Measurements from ENCODE around the gene AMPD3. TPM values are rescaled to one million over a fixed set of nuclear protein-coding genes. Genes with fewer than 3 reads are reported as not detected.

AMPD3 gene
- total and polyA plus RNA-seq, 2 donors (not counting 3 experiments of a cell fraction or from before 2014, with no cell fraction given), result 1.4 to 2.5 TPM

DNA sequence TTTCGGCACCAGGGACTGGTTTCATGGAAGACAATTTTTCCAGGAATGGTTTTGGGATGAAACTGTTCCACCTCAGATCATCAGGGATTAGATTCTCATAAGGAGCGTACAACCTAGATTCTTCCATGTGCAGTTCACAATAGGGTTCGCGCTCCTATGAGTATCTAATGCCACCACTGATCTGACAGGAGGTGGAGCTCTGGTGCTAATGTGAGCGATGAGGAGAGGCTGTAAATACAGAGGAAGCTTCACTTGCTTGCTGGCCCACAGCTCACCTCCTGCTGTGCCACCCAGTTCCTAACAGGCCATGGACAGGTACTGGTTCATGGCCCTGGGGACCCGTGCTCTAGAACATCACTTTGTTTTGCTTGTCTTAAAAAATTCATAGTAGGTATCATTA lies 41.8 kb upstream of the AMPD3 start:
- Histone ChIP-seq H3K4me1 (ENCODE audit: control insufficient read depth, extremely low read depth, insufficient read depth, low read length) (peaks cover 13% of the 10 kb centered on the region), H3K4me2 (ENCODE audit: insufficient read depth, low read length) (no peak overlapping the region), H3K9ac (replicated peaks; ENCODE audit: extremely low read depth, insufficient read depth, low read length) (no peak overlapping the region), H3K27me3 (ENCODE audit: control insufficient read depth in 2 of 2, insufficient read depth in 2 of 2, low read length in 2 of 2) (peaks cover 2 to 5% of the 10 kb centered on the region in 2 experiments), H4K20me1 (replicated peaks; ENCODE audit: control insufficient read depth, extremely low read depth, insufficient read depth, low read length) (no peaks in the 10 kb centered on the region), H2AFZ (ENCODE audit: low read depth, low read length) (no peak overlapping the region), H3K36me3 (ENCODE audit: control insufficient read depth in 2 of 2, extremely low read depth in 1 of 2, insufficient read depth in 2 of 2, low read length in 2 of 2) (no peaks in the 10 kb centered on the region), H3K9me3 (replicated peaks; ENCODE audit: control insufficient read depth, insufficient read depth, low read length) (no peaks in the 10 kb centered on the region), H3K27ac (ENCODE audit: insufficient read depth, low read depth, low read length) (no peak overlapping the region), H3K79me2 (ENCODE audit: control insufficient read depth, insufficient read depth, low read length) (no peaks in the 10 kb centered on the region), H3K4me3 (replicated peaks in 1 of 3; ENCODE audit: insufficient read depth in 1 of 3, low read depth in 1 of 3, low read length in 3 of 3) (no peak overlapping the region), H3K9me1 (replicated peaks; ENCODE audit: control insufficient read depth, extremely low read depth, insufficient read depth, low read length) (no peaks in the 10 kb centered on the region)
- ChIA-PET CTCF (interaction anchor here (0.6 to 2.7 kb wide), 20 partner anchors 11 to 324 kb away, joined by 3 to 18 read pairs (median 6); partner anchors contain the start of genes AMPD3 and RNF141), POLR2A (no interaction called here)
- DNase-seq (ENCODE audit: low read depth, low spot score) (peak; percentile 20), FAIRE-seq (peak; percentile 82)
- intact Hi-C loops (cut with micrococcal nuclease) (loop anchor here (1.0 kb wide), 1 partner anchor 322 kb away; no protein-coding TSS in a partner anchor), dilution Hi-C loops (cut with MboI; ENCODE audit: extremely low pct_ligation_motif_present, low sequenced_read_pairs) (no loop called here)
- TF ChIP-seq MYC (IDR thresholded peaks at IDR 0.05; ENCODE audit: low read depth, low read length), result no peak
- TF ChIP-seq, protein P1, sequence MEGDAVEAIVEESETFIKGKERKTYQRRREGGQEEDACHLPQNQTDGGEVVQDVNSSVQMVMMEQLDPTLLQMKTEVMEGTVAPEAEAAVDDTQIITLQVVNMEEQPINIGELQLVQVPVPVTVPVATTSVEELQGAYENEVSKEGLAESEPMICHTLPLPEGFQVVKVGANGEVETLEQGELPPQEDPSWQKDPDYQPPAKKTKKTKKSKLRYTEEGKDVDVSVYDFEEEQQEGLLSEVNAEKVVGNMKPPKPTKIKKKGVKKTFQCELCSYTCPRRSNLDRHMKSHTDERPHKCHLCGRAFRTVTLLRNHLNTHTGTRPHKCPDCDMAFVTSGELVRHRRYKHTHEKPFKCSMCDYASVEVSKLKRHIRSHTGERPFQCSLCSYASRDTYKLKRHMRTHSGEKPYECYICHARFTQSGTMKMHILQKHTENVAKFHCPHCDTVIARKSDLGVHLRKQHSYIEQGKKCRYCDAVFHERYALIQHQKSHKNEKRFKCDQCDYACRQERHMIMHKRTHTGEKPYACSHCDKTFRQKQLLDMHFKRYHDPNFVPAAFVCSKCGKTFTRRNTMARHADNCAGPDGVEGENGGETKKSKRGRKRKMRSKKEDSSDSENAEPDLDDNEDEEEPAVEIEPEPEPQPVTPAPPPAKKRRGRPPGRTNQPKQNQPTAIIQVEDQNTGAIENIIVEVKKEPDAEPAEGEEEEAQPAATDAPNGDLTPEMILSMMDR (IDR thresholded peaks at IDR 0.05; ENCODE audit: extremely low read depth in 1 of 2, insufficient read depth in 1 of 2, low read depth in 1 of 2, low read length in 2 of 2), result peak in 1 of 2 donors; percentile 16
- no peak for TF ChIP-seq FOS (IDR thresholded peaks at IDR 0.05; ENCODE audit: borderline replicate concordance, insufficient read depth, low read length)
- no TSS peak for BruUV-seq (replicated peaks)

DNA sequence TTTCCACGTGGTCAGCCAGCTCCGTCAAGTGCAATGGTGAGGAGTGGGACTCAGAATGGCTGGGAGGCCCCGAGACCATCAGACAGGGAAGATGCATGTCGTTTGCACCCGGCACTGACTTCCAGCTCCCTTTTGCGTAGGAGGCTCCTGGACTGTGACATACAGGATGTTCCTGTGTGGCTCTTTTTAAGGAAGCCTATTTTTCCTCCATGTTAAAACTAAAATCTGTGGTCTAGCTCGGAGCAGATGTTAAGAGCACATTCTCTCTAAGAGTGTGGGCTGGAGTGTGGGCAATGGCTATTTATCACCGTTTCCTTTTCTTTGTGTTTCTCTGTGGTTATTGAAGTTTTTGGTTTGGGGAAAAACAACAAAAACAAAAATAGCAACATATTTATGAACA lies 40.9 kb upstream of the AMPD3 start:
- Histone ChIP-seq H3K9me1 (replicated peaks; ENCODE audit: control insufficient read depth, extremely low read depth, insufficient read depth, low read length) (no peaks in the 10 kb centered on the region), H3K4me3 (replicated peaks in 1 of 3; ENCODE audit: insufficient read depth in 1 of 3, low read depth in 1 of 3, low read length in 3 of 3) (no peak overlapping the region), H3K9me3 (replicated peaks; ENCODE audit: control insufficient read depth, insufficient read depth, low read length) (no peaks in the 10 kb centered on the region), H3K4me2 (ENCODE audit: insufficient read depth, low read length) (peak overlapping the region; percentile 5), H3K36me3 (ENCODE audit: control insufficient read depth in 2 of 2, extremely low read depth in 1 of 2, insufficient read depth in 2 of 2, low read length in 2 of 2) (no peaks in the 10 kb centered on the region), H3K4me1 (ENCODE audit: control insufficient read depth, extremely low read depth, insufficient read depth, low read length) (peaks cover 12% of the 10 kb centered on the region), H3K9ac (replicated peaks; ENCODE audit: extremely low read depth, insufficient read depth, low read length) (no peak overlapping the region), H2AFZ (ENCODE audit: low read depth, low read length) (peak overlapping the region; percentile 41), H3K27me3 (ENCODE audit: control insufficient read depth in 2 of 2, insufficient read depth in 2 of 2, low read length in 2 of 2) (peaks cover 2 to 5% of the 10 kb centered on the region in 2 experiments), H4K20me1 (replicated peaks; ENCODE audit: control insufficient read depth, extremely low read depth, insufficient read depth, low read length) (no peaks in the 10 kb centered on the region), H3K27ac (ENCODE audit: insufficient read depth, low read depth, low read length) (no peak overlapping the region), H3K79me2 (ENCODE audit: control insufficient read depth, insufficient read depth, low read length) (no peaks in the 10 kb centered on the region)
- no peak for FAIRE-seq
- dilution Hi-C loops (cut with MboI; ENCODE audit: extremely low pct_ligation_motif_present, low sequenced_read_pairs), result no loop called here
- POLR2A ChIA-PET, result no interaction called here
- intact Hi-C loops (cut with micrococcal nuclease), result loop anchor here (1.0 kb wide), 1 partner anchor 240 kb away; no protein-coding TSS in a partner anchor
- TF ChIP-seq EZH2 (IDR thresholded peaks at IDR 0.05; ENCODE audit: borderline replicate concordance, low read depth, low read length, severe bottlenecking) (no peak), MYC (IDR thresholded peaks at IDR 0.05; ENCODE audit: low read depth, low read length) (no peak), JUN (IDR thresholded peaks at IDR 0.05; ENCODE audit: borderline replicate concordance, insufficient read depth, insufficient read length, low read depth) (no peak), GATA2 (IDR thresholded peaks at IDR 0.05; ENCODE audit: insufficient read depth, insufficient read length, low read depth, low read length) (no peak), POLR2AphosphoS5 (IDR thresholded peaks at IDR 0.05; ENCODE audit: insufficient read depth, low read depth, low read length) (no peak), FOS (IDR thresholded peaks at IDR 0.05; ENCODE audit: borderline replicate concordance, insufficient read depth, low read length) (no peak), POLR2A (IDR thresholded peaks at IDR 0.05; ENCODE audit: low read depth, low read length) (no peak)
- TF ChIP-seq, protein P1 (IDR thresholded peaks at IDR 0.05; ENCODE audit: extremely low read depth in 1 of 2, insufficient read depth in 1 of 2, low read depth in 1 of 2, low read length in 2 of 2), result no peak
- TF ChIP-seq, protein P2, sequence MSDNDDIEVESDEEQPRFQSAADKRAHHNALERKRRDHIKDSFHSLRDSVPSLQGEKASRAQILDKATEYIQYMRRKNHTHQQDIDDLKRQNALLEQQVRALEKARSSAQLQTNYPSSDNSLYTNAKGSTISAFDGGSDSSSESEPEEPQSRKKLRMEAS (IDR thresholded peaks at IDR 0.05; ENCODE audit: insufficient read depth, insufficient read length), result no peak
- CTCF ChIA-PET, result interaction anchor here (0.7 to 2.7 kb wide), 20 partner anchors 8 to 656 kb away, joined by 3 to 19 read pairs (median 6); partner anchors contain the start of genes AMPD3 and RNF141
- no peak for DNase-seq (ENCODE audit: low read depth, low spot score)
- BruUV-seq (replicated peaks), result no TSS peak

All from endothelial cell of umbilical vein (primary cell).